K562 (cell line): ENCODE measurements around the gene DAD1. TPM values are rescaled to one million over a fixed set of nuclear protein-coding genes. Genes with fewer than 3 reads are reported as not detected.

ENCODE experiments used
- BCOR ChIP-seq: fragments of 450-650 bp; IDR thresholded peaks from 2 replicates; pipeline ENCODE4 v1.6.1; 2016
- BRD9 ChIP-seq: fragments of 450-650 bp; IDR thresholded peaks from 2 replicates; pipeline ENCODE4 v1.6.1; 2018; ENCODE audit warnings: low read depth; ENCODE audit not compliant: partially characterized antibody
- CAMTA2 ChIP-seq: fragments of 250-450 bp; sonication (Bioruptor Pico); conservative IDR thresholded peaks from 2 replicates; pipeline ENCODE4 v1.5.1; 2022
- E2F3 ChIP-seq: fragments of 250-450 bp; sonication (Bioruptor Pico); IDR thresholded peaks from 2 replicates; pipeline ENCODE4 v1.4.0; 2020; ENCODE audit warnings: mild to moderate bottlenecking
- EHMT2 ChIP-seq: fragments of 450-650 bp; IDR thresholded peaks from 2 replicates; pipeline ENCODE4 v1.6.1; 2018; ENCODE audit warnings: antibody characterized with exemption
- EP400 ChIP-seq: fragments of 450-650 bp; IDR thresholded peaks from 2 replicates; pipeline ENCODE4 v1.6.1; 2017; ENCODE audit warnings: antibody characterized with exemption, mild to moderate bottlenecking, moderate library complexity
- FOXM1 ChIP-seq, 2 experiments: fragments of 450-650 bp in 1 of 2; sonication (generic) in 1 of 2; formaldehyde crosslinking in 1 of 2; IDR thresholded peaks; 2 replicates each; pipeline versions ENCODE4 v1.6.1 to v1.9.0; 2017 to 2022; ENCODE audit warnings: low read depth in 2 of 2, mild to moderate bottlenecking in 2 of 2, missing genetic modification reagents in 1 of 2, moderate library complexity in 1 of 2
- GTF2F1 ChIP-seq: IDR thresholded peaks from 2 replicates; pipeline ENCODE4 v1.6.1; 2011; ENCODE audit warnings: low read depth, low read length, improper control_type of control experiment
- MTA2 ChIP-seq: fragments of 450-650 bp; IDR thresholded peaks from 2 replicates; pipeline ENCODE4 v1.6.1; 2016; ENCODE audit warnings: low read depth
- PATZ1 ChIP-seq: fragments of 250-450 bp; sonication (Bioruptor Pico); IDR thresholded peaks from 2 replicates; pipeline ENCODE4 v1.5.0; 2020; ENCODE audit warnings: mild to moderate bottlenecking, borderline replicate concordance
- RBM22 ChIP-seq: fragments of 200-400 bp; formaldehyde crosslinking; IDR thresholded peaks from 2 replicates; pipeline ENCODE4 v1.6.1; 2018; ENCODE audit warnings: low read length, low read depth; ENCODE audit not compliant: poor library complexity, severe bottlenecking
- RCOR1 ChIP-seq, 2 experiments: IDR thresholded peaks; 2 replicates each; pipeline ENCODE4 v1.6.1; 2012; ENCODE audit warnings: low read depth in 2 of 2, low read length in 2 of 2, borderline replicate concordance in 1 of 2, improper control_type of control experiment in 1 of 2
- SNRNP70 ChIP-seq: fragments of 200-400 bp; formaldehyde crosslinking; optimal IDR thresholded peaks from 2 replicates; pipeline ENCODE3; 2017; ENCODE audit warnings: low read depth, low read length
- SREBF1 ChIP-seq: fragments of 150-350 bp; IDR thresholded peaks from 2 replicates; pipeline ENCODE4 v1.6.1; 2014; ENCODE audit warnings: antibody characterized with exemption, low read depth, low read length, borderline replicate concordance
- ZNF174 ChIP-seq: fragments of 250-450 bp; sonication (Bioruptor Pico); IDR thresholded peaks from 2 replicates; pipeline ENCODE4 v1.4.0; 2020; ENCODE audit warnings: mild to moderate bottlenecking
- ZNF354B ChIP-seq: fragments of 250-450 bp; sonication (Bioruptor Pico); IDR thresholded peaks from 2 replicates; pipeline ENCODE4 v1.4.0; 2020
- polyA plus RNA-seq, 8 experiments: library from polyadenylated mRNA; depleted of rRNA in 4 of 8; stranded (reverse) in 5 of 8; unstranded in 3 of 8; fragments of >200 nt; fragmentation: Nextera tagmentation in 2 of 8; fragmentation: Illumina TruSeq in 1 of 8; extraction: Ambion mirVana in 2 of 8; extraction: Trizol in 1 of 8; gene quantifications; 2 replicates each; pipeline versions ENCODE4 v1.2.1 to v1.2.3, GENCODE V29; 2011 to 2014; ENCODE audit warnings: inconsistent platforms in 1 of 8, missing spikeins in 1 of 8
- total RNA-seq, 7 experiments: library from RNA; depleted of rRNA in 6 of 7; stranded (reverse); fragments of >200 nt in 6 of 7; fragmentation: Illumina TruSeq in 2 of 7; extraction: Trizol in 2 of 7; gene quantifications; 2 replicates each; pipeline versions ENCODE4 v1.2.1 to v1.2.3, GENCODE V29; 2011 to 2021; ENCODE audit warnings: low replicate concordance in 1 of 7
- TF ChIP-seq, protein P1 (sequence below): fragments of 450-650 bp; IDR thresholded peaks from 2 replicates; pipeline ENCODE4 v1.6.1; 2017; ENCODE audit warnings: antibody characterized with exemption, mild to moderate bottlenecking
- TF ChIP-seq, protein P2 (sequence below): fragments of 450-650 bp; IDR thresholded peaks from one replicate; pipeline ENCODE4 v1.6.1; 2018; ENCODE audit warnings: mild to moderate bottlenecking, moderate library complexity; ENCODE audit not compliant: partially characterized antibody
- TF ChIP-seq, protein P3 (sequence below): sonication (generic); formaldehyde crosslinking; IDR thresholded peaks from 2 replicates; pipeline ENCODE4 v1.9.0; 2022; ENCODE audit warnings: mild to moderate bottlenecking, missing genetic modification reagents

Gene DAD1
- total and polyA plus RNA-seq, 9 of the 15 experiments (the other 6 are each of a cell fraction or from before 2014, with no cell fraction given), result 104 to 617 (median 222) TPM

GRCh38 chr14:22556021-22556989 is 32.7 kb downstream of the DAD1 start (continued):
- TF ChIP-seq, protein P1, sequence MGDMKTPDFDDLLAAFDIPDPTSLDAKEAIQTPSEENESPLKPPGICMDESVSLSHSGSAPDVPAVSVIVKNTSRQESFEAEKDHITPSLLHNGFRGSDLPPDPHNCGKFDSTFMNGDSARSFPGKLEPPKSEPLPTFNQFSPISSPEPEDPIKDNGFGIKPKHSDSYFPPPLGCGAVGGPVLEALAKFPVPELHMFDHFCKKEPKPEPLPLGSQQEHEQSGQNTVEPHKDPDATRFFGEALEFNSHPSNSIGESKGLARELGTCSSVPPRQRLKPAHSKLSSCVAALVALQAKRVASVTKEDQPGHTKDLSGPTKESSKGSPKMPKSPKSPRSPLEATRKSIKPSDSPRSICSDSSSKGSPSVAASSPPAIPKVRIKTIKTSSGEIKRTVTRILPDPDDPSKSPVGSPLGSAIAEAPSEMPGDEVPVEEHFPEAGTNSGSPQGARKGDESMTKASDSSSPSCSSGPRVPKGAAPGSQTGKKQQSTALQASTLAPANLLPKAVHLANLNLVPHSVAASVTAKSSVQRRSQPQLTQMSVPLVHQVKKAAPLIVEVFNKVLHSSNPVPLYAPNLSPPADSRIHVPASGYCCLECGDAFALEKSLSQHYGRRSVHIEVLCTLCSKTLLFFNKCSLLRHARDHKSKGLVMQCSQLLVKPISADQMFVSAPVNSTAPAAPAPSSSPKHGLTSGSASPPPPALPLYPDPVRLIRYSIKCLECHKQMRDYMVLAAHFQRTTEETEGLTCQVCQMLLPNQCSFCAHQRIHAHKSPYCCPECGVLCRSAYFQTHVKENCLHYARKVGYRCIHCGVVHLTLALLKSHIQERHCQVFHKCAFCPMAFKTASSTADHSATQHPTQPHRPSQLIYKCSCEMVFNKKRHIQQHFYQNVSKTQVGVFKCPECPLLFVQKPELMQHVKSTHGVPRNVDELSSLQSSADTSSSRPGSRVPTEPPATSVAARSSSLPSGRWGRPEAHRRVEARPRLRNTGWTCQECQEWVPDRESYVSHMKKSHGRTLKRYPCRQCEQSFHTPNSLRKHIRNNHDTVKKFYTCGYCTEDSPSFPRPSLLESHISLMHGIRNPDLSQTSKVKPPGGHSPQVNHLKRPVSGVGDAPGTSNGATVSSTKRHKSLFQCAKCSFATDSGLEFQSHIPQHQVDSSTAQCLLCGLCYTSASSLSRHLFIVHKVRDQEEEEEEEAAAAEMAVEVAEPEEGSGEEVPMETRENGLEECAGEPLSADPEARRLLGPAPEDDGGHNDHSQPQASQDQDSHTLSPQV, result no peak; the same call in 1 of the 2 replicates
- TF ChIP-seq PATZ1 (CRISPR knock-in tag) (no peak), BRD9 (no peak), EHMT2 (no peak), GTF2F1 (no peak), SNRNP70 (no peak), FOXM1 (IDR thresholded peaks at IDR 0.05; ENCODE audit: low read depth) (no peak), FOXM1 (CRISPR knock-in tag; IDR thresholded peaks at IDR 0.05; ENCODE audit: low read depth) (no peak), MTA2 (no peak), ZNF354B (no peak), CAMTA2 (CRISPR knock-in tag) (no peak), RBM22 (no peak), BCOR (no peak), RCOR1 (IDR thresholded peaks at IDR 0.05; ENCODE audit: borderline replicate concordance in 1 of 2, low read depth in 2 of 2, low read length in 2 of 2) (no peak), SREBF1 (no peak), EP400 (0 out of 2 replicates have a peak, but pooled peaks have one; percentile 9), ZNF174 (no peak), E2F3 (no peak)
- TF ChIP-seq, protein P2, sequence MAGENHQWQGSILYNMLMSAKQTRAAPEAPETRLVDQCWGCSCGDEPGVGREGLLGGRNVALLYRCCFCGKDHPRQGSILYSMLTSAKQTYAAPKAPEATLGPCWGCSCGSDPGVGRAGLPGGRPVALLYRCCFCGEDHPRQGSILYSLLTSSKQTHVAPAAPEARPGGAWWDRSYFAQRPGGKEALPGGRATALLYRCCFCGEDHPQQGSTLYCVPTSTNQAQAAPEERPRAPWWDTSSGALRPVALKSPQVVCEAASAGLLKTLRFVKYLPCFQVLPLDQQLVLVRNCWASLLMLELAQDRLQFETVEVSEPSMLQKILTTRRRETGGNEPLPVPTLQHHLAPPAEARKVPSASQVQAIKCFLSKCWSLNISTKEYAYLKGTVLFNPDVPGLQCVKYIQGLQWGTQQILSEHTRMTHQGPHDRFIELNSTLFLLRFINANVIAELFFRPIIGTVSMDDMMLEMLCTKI, result no peak
- TF ChIP-seq, protein P3, sequence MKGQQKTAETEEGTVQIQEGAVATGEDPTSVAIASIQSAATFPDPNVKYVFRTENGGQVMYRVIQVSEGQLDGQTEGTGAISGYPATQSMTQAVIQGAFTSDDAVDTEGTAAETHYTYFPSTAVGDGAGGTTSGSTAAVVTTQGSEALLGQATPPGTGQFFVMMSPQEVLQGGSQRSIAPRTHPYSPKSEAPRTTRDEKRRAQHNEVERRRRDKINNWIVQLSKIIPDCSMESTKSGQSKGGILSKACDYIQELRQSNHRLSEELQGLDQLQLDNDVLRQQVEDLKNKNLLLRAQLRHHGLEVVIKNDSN (CRISPR knock-in tag), result peak; percentile 78
